ENCODE data around the gene TTC19. TPM values are rescaled to one million over a fixed set of nuclear protein-coding genes. Genes with fewer than 3 reads are reported as not detected.
"Not testable (repeated sequence)": the region's sequence is repeated elsewhere in the genome, so short reads cannot be mapped to it uniquely, and the experiment has no call there.

The TTC19 gene
- total RNA-seq, 1 experiment from 2014 or later, result 20.2 TPM

DNA sequence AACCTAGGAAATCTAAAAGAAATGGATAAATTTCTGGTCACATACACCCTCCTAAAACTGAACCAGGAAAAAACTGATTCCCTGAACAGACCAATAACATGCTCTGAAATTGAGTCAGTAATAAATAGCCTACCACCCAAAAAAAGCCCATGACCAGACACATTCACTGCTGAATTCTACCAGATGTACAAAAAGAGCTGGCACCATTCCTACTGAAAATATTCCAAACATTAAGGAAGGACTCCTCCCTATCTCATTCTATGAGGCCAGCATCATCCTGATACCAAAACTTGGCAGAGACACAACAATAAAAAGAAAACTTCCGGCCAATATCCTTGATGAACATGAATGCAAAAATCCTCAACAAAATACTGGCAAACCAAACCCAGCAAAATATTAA lies 52.9 kb downstream of the TTC19 start:
- H3K27ac Mint-ChIP-seq (ENCODE audit: unreplicated experiment), result no peak overlapping the region
- H3K4me1 Mint-ChIP-seq (ENCODE audit: low read depth, unreplicated experiment), result no peaks in the 10 kb centered on the region
- BruUV-seq (replicated peaks), result no TSS peak
- H3K9me3 Mint-ChIP-seq (ENCODE audit: unreplicated experiment), result no peaks in the 10 kb centered on the region
- Histone ChIP-seq H3K27me3 (replicated peaks; ENCODE audit: control insufficient read depth, insufficient read depth, low read length) (no peaks in the 10 kb centered on the region), H3K9me3 (no peaks in the 10 kb centered on the region), H3K36me3 (ENCODE audit: control insufficient read depth, insufficient read depth, low read length) (no peaks in the 10 kb centered on the region; the same call in 1 of the 2 replicates), H3K4me3 (ENCODE audit: low read depth, low read length) (no peak overlapping the region), H3K4me1 (no peaks in the 10 kb centered on the region)
- no peak for DNase-seq
- no peak overlapping the region for H3K4me3 Mint-ChIP-seq (ENCODE audit: unreplicated experiment)
- CTCF ChIA-PET, result no interaction called here
- no peaks in the 10 kb centered on the region for H3K27me3 Mint-ChIP-seq (ENCODE audit: insufficient read depth, unreplicated experiment)
- POLR2A ChIA-PET, result no interaction called here
- intact Hi-C loops (cut with micrococcal nuclease; ENCODE audit: unreplicated experiment), result no loop called here
- H3K36me3 Mint-ChIP-seq (ENCODE audit: insufficient read depth, unreplicated experiment), result peaks cover 61% of the 10 kb centered on the region
- TF ChIP-seq, protein P1, sequence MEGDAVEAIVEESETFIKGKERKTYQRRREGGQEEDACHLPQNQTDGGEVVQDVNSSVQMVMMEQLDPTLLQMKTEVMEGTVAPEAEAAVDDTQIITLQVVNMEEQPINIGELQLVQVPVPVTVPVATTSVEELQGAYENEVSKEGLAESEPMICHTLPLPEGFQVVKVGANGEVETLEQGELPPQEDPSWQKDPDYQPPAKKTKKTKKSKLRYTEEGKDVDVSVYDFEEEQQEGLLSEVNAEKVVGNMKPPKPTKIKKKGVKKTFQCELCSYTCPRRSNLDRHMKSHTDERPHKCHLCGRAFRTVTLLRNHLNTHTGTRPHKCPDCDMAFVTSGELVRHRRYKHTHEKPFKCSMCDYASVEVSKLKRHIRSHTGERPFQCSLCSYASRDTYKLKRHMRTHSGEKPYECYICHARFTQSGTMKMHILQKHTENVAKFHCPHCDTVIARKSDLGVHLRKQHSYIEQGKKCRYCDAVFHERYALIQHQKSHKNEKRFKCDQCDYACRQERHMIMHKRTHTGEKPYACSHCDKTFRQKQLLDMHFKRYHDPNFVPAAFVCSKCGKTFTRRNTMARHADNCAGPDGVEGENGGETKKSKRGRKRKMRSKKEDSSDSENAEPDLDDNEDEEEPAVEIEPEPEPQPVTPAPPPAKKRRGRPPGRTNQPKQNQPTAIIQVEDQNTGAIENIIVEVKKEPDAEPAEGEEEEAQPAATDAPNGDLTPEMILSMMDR (IDR thresholded peaks at IDR 0.05; ENCODE audit: insufficient read depth in 1 of 2, low read depth in 1 of 2, low read length in 1 of 2, severe bottlenecking in 1 of 2, unreplicated experiment in 1 of 2), result no peak

DNA sequence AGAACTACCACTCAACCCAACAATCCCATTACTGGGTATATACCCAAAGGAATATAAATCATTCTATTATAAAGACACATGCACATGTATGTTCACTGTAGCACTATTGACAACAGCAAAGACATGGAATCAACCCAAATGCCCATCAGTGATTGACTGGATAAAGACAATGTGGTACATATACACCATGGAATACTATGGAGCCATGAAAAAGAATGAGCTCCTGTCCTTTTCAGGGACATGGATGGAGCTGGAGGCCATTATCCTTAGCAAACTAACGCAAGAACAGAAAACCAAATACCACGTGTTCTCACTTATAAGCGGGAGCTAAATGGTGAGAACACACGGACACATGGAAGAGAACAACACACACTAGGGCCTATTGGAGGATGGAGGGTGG lies 55.5 kb downstream of the TTC19 start:
- POLR2A ChIA-PET; DNase-seq; H3K27ac Mint-ChIP-seq (ENCODE audit: unreplicated experiment); H3K9me3 ChIP-seq; H3K27me3 Mint-ChIP-seq (ENCODE audit: insufficient read depth, unreplicated experiment); H3K36me3 ChIP-seq (ENCODE audit: control insufficient read depth, insufficient read depth, low read length); CTCF ChIA-PET; H3K9me3 Mint-ChIP-seq (ENCODE audit: unreplicated experiment); H3K4me1 ChIP-seq; intact Hi-C loops (cut with micrococcal nuclease; ENCODE audit: unreplicated experiment); H3K27me3 ChIP-seq (replicated peaks; ENCODE audit: control insufficient read depth, insufficient read depth, low read length); H3K4me1 Mint-ChIP-seq (ENCODE audit: low read depth, unreplicated experiment); H3K4me3 ChIP-seq (ENCODE audit: low read depth, low read length); H3K4me3 Mint-ChIP-seq (ENCODE audit: unreplicated experiment); BruUV-seq (replicated peaks): not testable (repeated sequence)
- H3K36me3 Mint-ChIP-seq (ENCODE audit: insufficient read depth, unreplicated experiment), result peaks cover 58% of the 10 kb centered on the region

DNA sequence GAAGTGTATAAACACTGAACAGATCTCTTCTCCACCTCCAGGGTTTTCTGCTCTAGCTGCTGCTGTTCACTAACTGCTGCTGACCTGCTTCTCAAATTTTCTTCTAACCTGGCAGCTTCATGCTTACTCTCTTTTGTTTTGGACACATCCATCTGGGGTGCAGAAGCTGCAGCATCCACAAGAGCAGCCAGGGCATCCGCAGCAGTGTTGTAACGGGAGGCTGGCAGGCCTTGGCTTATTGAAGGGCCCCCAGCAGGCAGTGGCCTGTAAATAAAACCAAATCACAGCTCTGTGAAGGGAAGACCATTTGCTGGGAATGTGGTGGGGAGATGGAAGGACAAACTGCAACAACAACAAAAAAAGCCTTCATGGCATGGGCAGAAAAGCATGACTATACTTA lies 62.0 kb downstream of the TTC19 start:
- DNase-seq, result no peak
- H3K4me3 ChIP-seq (ENCODE audit: low read depth, low read length), result no peak overlapping the region
- Mint-ChIP-seq H3K4me1 (ENCODE audit: low read depth, unreplicated experiment) (no peaks in the 10 kb centered on the region), H3K27ac (ENCODE audit: unreplicated experiment) (no peak overlapping the region), H3K4me3 (ENCODE audit: unreplicated experiment) (no peak overlapping the region), H3K27me3 (ENCODE audit: insufficient read depth, unreplicated experiment) (no peaks in the 10 kb centered on the region), H3K36me3 (ENCODE audit: insufficient read depth, unreplicated experiment) (peaks cover 29% of the 10 kb centered on the region), H3K9me3 (ENCODE audit: unreplicated experiment) (no peaks in the 10 kb centered on the region)
- no peaks in the 10 kb centered on the region for H3K9me3 ChIP-seq
- no TSS peak for BruUV-seq (replicated peaks)
- ChIA-PET CTCF (no interaction called here), POLR2A (no interaction called here)
- intact Hi-C loops (cut with micrococcal nuclease; ENCODE audit: unreplicated experiment), result no loop called here
- H3K36me3 ChIP-seq (ENCODE audit: control insufficient read depth, insufficient read depth, low read length), result no peaks in the 10 kb centered on the region; the same call in 1 of the 2 replicates
- H3K4me1 ChIP-seq, result no peaks in the 10 kb centered on the region
- no peaks in the 10 kb centered on the region for H3K27me3 ChIP-seq (replicated peaks; ENCODE audit: control insufficient read depth, insufficient read depth, low read length)
- TF ChIP-seq, protein P1 (IDR thresholded peaks at IDR 0.05; ENCODE audit: insufficient read depth in 1 of 2, low read depth in 1 of 2, low read length in 1 of 2, severe bottlenecking in 1 of 2, unreplicated experiment in 1 of 2), result no peak

DNA sequence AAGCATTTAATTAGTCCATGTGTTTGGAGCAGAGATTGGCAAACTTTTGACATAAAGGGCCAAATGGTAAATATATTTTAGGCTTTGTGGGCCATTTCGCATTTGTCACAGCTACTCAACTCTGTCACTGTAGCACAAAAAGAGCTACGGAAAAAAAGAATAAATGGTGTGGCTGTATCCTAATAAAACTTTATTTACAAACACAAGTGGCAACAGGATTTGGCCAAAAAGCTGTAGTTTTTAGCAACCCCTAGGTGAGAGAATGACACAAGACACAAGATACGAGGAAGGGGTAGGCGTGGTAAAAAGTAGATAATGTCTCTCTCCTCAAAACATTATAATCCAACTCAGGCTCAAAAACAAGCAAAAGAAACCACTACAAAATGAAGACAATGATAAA lies 66.5 kb downstream of the TTC19 start:
- no peaks in the 10 kb centered on the region for H3K9me3 Mint-ChIP-seq (ENCODE audit: unreplicated experiment)
- H3K36me3 Mint-ChIP-seq (ENCODE audit: insufficient read depth, unreplicated experiment), result peaks cover 32% of the 10 kb centered on the region
- no peaks in the 10 kb centered on the region for H3K9me3 ChIP-seq
- H3K27me3 Mint-ChIP-seq (ENCODE audit: insufficient read depth, unreplicated experiment), result no peaks in the 10 kb centered on the region
- H3K27ac Mint-ChIP-seq (ENCODE audit: unreplicated experiment), result no peak overlapping the region
- intact Hi-C loops (cut with micrococcal nuclease; ENCODE audit: unreplicated experiment), result no loop called here
- BruUV-seq (replicated peaks), result no TSS peak
- POLR2A ChIA-PET, result no interaction called here
- H3K4me1 ChIP-seq, result no peaks in the 10 kb centered on the region
- no peaks in the 10 kb centered on the region for H3K36me3 ChIP-seq (ENCODE audit: control insufficient read depth, insufficient read depth, low read length)
- H3K4me3 ChIP-seq (ENCODE audit: low read depth, low read length), result no peak overlapping the region
- no peaks in the 10 kb centered on the region for H3K27me3 ChIP-seq (replicated peaks; ENCODE audit: control insufficient read depth, insufficient read depth, low read length)
- no peak overlapping the region for H3K4me3 Mint-ChIP-seq (ENCODE audit: unreplicated experiment)
- TF ChIP-seq, protein P1 (IDR thresholded peaks at IDR 0.05; ENCODE audit: insufficient read depth in 1 of 2, low read depth in 1 of 2, low read length in 1 of 2, severe bottlenecking in 1 of 2, unreplicated experiment in 1 of 2), result no peak
- no peaks in the 10 kb centered on the region for H3K4me1 Mint-ChIP-seq (ENCODE audit: low read depth, unreplicated experiment)
- CTCF ChIA-PET, result no interaction called here
- no peak for DNase-seq
